C4-2B (cell line): Measurements from ENCODE around the gene ANKS1B.

Experiments used
- CTCF ChIP-seq: fragments of 450-650 bp; conservative IDR thresholded peaks from 2 replicates; pipeline ENCODE4 v1.5.1; 2017; ENCODE audit warnings: mild to moderate bottlenecking
- ZFX ChIP-seq: fragments of 450-650 bp; IDR thresholded peaks from 2 replicates; pipeline ENCODE4 v1.6.1; 2017

GRCh38 chr12:99122959-99123358 is 861.8 kb downstream of the ANKS1B start:
- TF ChIP-seq CTCF: no peak
- no peak for TF ChIP-seq ZFX
